ENCODE data around the gene NKAIN2.

DNA sequence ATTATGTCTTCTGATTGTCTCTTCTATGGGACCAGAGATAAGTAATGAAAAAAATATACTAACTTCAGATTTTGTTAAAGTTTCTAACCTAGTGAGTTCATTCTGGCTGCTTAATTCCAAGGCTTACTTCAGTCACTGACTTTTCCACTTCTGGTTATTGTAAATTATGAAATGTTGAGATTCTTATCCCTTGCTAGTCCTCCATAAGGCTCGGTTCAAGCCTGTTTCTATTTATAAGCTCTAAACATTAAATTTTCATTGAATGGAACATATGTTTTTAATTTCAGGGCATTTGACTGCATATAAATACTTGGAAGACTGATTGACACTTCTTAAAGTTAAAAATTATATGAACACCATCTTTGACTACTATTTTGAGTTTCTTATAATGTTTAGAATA lies 23.6 kb upstream of the NKAIN2 start:
- no peak for TF ChIP-seq POLR2A (conservative IDR thresholded peaks at IDR 0.05)
- no peak for TF ChIP-seq SOX6 (IDR thresholded peaks at IDR 0.05)
- TF ChIP-seq ZNF766 (CRISPR knock-in tag; conservative IDR thresholded peaks at IDR 0.05) = no peak
- TF ChIP-seq, protein P1, sequence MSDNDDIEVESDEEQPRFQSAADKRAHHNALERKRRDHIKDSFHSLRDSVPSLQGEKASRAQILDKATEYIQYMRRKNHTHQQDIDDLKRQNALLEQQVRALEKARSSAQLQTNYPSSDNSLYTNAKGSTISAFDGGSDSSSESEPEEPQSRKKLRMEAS (CRISPR knock-in tag; IDR thresholded peaks at IDR 0.05) = no peak
- no peak for TF ChIP-seq SAFB2 (IDR thresholded peaks at IDR 0.05; ENCODE audit: borderline replicate concordance, low read depth, low read length, severe bottlenecking)
- TF ChIP-seq, protein P2, sequence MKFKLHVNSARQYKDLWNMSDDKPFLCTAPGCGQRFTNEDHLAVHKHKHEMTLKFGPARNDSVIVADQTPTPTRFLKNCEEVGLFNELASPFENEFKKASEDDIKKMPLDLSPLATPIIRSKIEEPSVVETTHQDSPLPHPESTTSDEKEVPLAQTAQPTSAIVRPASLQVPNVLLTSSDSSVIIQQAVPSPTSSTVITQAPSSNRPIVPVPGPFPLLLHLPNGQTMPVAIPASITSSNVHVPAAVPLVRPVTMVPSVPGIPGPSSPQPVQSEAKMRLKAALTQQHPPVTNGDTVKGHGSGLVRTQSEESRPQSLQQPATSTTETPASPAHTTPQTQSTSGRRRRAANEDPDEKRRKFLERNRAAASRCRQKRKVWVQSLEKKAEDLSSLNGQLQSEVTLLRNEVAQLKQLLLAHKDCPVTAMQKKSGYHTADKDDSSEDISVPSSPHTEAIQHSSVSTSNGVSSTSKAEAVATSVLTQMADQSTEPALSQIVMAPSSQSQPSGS (CRISPR knock-in tag; IDR thresholded peaks at IDR 0.05) = no peak
- no peak for TF ChIP-seq FOXA1 (IDR thresholded peaks at IDR 0.05; ENCODE audit: borderline replicate concordance)
- TF ChIP-seq FOXJ2 (tag; IDR thresholded peaks at IDR 0.05) = no peak
- no peak for TF ChIP-seq EP300 (IDR thresholded peaks at IDR 0.05; ENCODE audit: low read length)
- no peak for TF ChIP-seq RCOR1 (IDR thresholded peaks at IDR 0.05; ENCODE audit: borderline replicate concordance in 1 of 2, low read depth in 2 of 2, low read length in 2 of 2)
